HepG2 (cell line): Measurements from ENCODE around the gene AMZ1. TPM values are rescaled to one million over a fixed set of nuclear protein-coding genes. Genes with fewer than 3 reads are reported as not detected.

Experiments used
- CSRNP1 ChIP-seq: sonication (generic); formaldehyde crosslinking; IDR thresholded peaks from 2 replicates; pipeline ENCODE4 v1.8.1; 2023; ENCODE audit warnings: mild to moderate bottlenecking, missing genetic modification reagents
- EED ChIP-seq: sonication (generic); formaldehyde crosslinking; IDR thresholded peaks from 2 replicates; pipeline ENCODE4 v1.5.0; 2020; ENCODE audit warnings: mild to moderate bottlenecking, missing genetic modification reagents
- ELF1 ChIP-seq: sonication (generic); formaldehyde crosslinking; IDR thresholded peaks from 2 replicates; pipeline ENCODE4 v1.4.0; 2020; ENCODE audit warnings: missing genetic modification reagents
- FOSL2 ChIP-seq: sonication (generic); formaldehyde crosslinking; IDR thresholded peaks from 2 replicates; pipeline ENCODE4 v1.4.0; 2020; ENCODE audit warnings: missing genetic modification reagents
- FOXO1 ChIP-seq: sonication (generic); formaldehyde crosslinking; IDR thresholded peaks from 2 replicates; pipeline ENCODE4 v1.4.0; 2020; ENCODE audit warnings: missing genetic modification reagents
- GFI1 ChIP-seq: sonication (generic); formaldehyde crosslinking; IDR thresholded peaks from 2 replicates; pipeline ENCODE4 v1.5.0; 2020; ENCODE audit warnings: missing genetic modification reagents, mild to moderate bottlenecking, borderline replicate concordance
- GMEB1 ChIP-seq: sonication (generic); formaldehyde crosslinking; IDR thresholded peaks from 2 replicates; pipeline ENCODE4 v1.5.1; 2020; ENCODE audit warnings: missing genetic modification reagents, mild to moderate bottlenecking, borderline replicate concordance
- GZF1 ChIP-seq: sonication (generic); formaldehyde crosslinking; IDR thresholded peaks from 2 replicates; pipeline ENCODE4 v1.5.1; 2020; ENCODE audit warnings: mild to moderate bottlenecking, missing genetic modification reagents
- KLF11 ChIP-seq: IDR thresholded peaks from 2 replicates; pipeline ENCODE4 v1.6.1; 2016; ENCODE audit warnings: missing compliant biosample characterization
- MED8 ChIP-seq: sonication (generic); formaldehyde crosslinking; IDR thresholded peaks from 2 replicates; pipeline ENCODE4 v1.8.1; 2023; ENCODE audit warnings: mild to moderate bottlenecking, missing genetic modification reagents; ENCODE audit not compliant: insufficient replicate concordance
- PRDM10 ChIP-seq: sonication (generic); formaldehyde crosslinking; IDR thresholded peaks from 2 replicates; pipeline ENCODE4 v1.4.0; 2020; ENCODE audit warnings: low read depth, missing genetic modification reagents
- SMAD3 ChIP-seq: sonication (generic); formaldehyde crosslinking; IDR thresholded peaks from 2 replicates; pipeline ENCODE4 v1.4.0; 2020; ENCODE audit warnings: missing genetic modification reagents
- STAG1 ChIP-seq: sonication (generic); formaldehyde crosslinking; IDR thresholded peaks from 2 replicates; pipeline ENCODE4 v1.4.0; 2020; ENCODE audit warnings: missing genetic modification reagents
- TRAFD1 ChIP-seq: sonication (generic); formaldehyde crosslinking; IDR thresholded peaks from 2 replicates; pipeline ENCODE4 v1.5.1; 2020; ENCODE audit warnings: missing genetic modification reagents, mild to moderate bottlenecking, borderline replicate concordance
- YEATS2 ChIP-seq: sonication (generic); formaldehyde crosslinking; IDR thresholded peaks from 2 replicates; pipeline ENCODE4 v1.4.0; 2020; ENCODE audit warnings: missing genetic modification reagents, borderline replicate concordance
- ZNF343 ChIP-seq: sonication (generic); formaldehyde crosslinking; IDR thresholded peaks from 2 replicates; pipeline ENCODE4 v1.4.0; 2020; ENCODE audit warnings: mild to moderate bottlenecking, missing genetic modification reagents
- ZNF441 ChIP-seq: sonication (generic); formaldehyde crosslinking; IDR thresholded peaks from 2 replicates; pipeline ENCODE4 v1.7.0; 2021; ENCODE audit warnings: missing genetic modification reagents, borderline replicate concordance
- ZNF567 ChIP-seq: sonication (generic); formaldehyde crosslinking; IDR thresholded peaks from 2 replicates; pipeline ENCODE4 v1.8.1; 2023; ENCODE audit warnings: mild to moderate bottlenecking, missing genetic modification reagents, borderline replicate concordance
- ZNF598 ChIP-seq: sonication (generic); formaldehyde crosslinking; IDR thresholded peaks from 2 replicates; pipeline ENCODE4 v1.5.1; 2020; ENCODE audit warnings: mild to moderate bottlenecking, missing genetic modification reagents, borderline replicate concordance
- ZNF746 ChIP-seq: sonication (generic); formaldehyde crosslinking; IDR thresholded peaks from 2 replicates; pipeline ENCODE4 v1.8.0; 2022; ENCODE audit warnings: mild to moderate bottlenecking, missing genetic modification reagents
- polyA plus RNA-seq, 8 experiments: library from polyadenylated mRNA; depleted of rRNA in 3 of 8; stranded (reverse) in 7 of 8; unstranded in 1 of 8; fragments of >200 nt; fragmentation: Illumina TruSeq in 4 of 8; extraction: Trizol in 4 of 8; gene quantifications; 2 replicates each; pipeline versions ENCODE4 v1.2.1 to v1.2.3, GENCODE V29; 2011 to 2016; ENCODE audit warnings: low read depth in 4 of 8, missing spikeins in 1 of 8, mixed read lengths in 1 of 8; ENCODE audit not compliant: insufficient read depth in 1 of 8
- total RNA-seq, 5 experiments: library from RNA; depleted of rRNA; stranded (reverse); fragments of >200 nt; fragmentation: Illumina TruSeq; extraction: Trizol; gene quantifications; 2 replicates each; pipeline ENCODE4 v1.2.3, GENCODE V29; 2016; ENCODE audit warnings: low read depth in 1 of 5

AMZ1 gene
- total and polyA plus RNA-seq, 2 of the 13 experiments (the other 11 are each of a cell fraction or from before 2014, with no cell fraction given), result 0.03 TPM; not detected in 1

GRCh38 chr7:2709553-2710285 lies 21.7 kb downstream of the AMZ1 start (continued):
- 0 out of 2 replicates have a peak, but pooled peaks have one; percentile 44 for TF ChIP-seq KLF11 (CRISPR knock-in tag)
- TF ChIP-seq FOXO1 (CRISPR knock-in tag), result peak; percentile 30; the same call in 1 of the 2 replicates
- peak; percentile 92 for TF ChIP-seq STAG1 (CRISPR knock-in tag)
- TF ChIP-seq MED8 (CRISPR knock-in tag), result peak; percentile 16
- TF ChIP-seq ZNF746 (CRISPR knock-in tag), result no peak
- TF ChIP-seq ZNF343 (CRISPR knock-in tag), result no peak
- TF ChIP-seq SMAD3, result peak; percentile 58; the same call in 1 of the 2 replicates
- peak; percentile 31; the same call in 1 of the 2 replicates for TF ChIP-seq CSRNP1 (CRISPR knock-in tag)
- TF ChIP-seq PRDM10, result peak; percentile 44; the same call in 1 of the 2 replicates
- TF ChIP-seq EED, result 0 out of 2 replicates have a peak, but pooled peaks have one; percentile 67
- 0 out of 2 replicates have a peak, but pooled peaks have one; percentile 29 for TF ChIP-seq YEATS2
- peak; percentile 93; the same call in 1 of the 2 replicates for TF ChIP-seq ZNF567
- TF ChIP-seq GMEB1 (CRISPR knock-in tag), result 0 out of 2 replicates have a peak, but pooled peaks have one; percentile 28
- TF ChIP-seq GZF1 (CRISPR knock-in tag), result no peak
- TF ChIP-seq ZNF441 (CRISPR knock-in tag), result no peak
- TF ChIP-seq GFI1 (CRISPR knock-in tag), result no peak
- peak; percentile 33; the same call in 1 of the 2 replicates for TF ChIP-seq ELF1
- TF ChIP-seq TRAFD1 (CRISPR knock-in tag), result no peak
- peak; percentile 35; the same call in 1 of the 2 replicates for TF ChIP-seq ZNF598 (CRISPR knock-in tag)
- TF ChIP-seq FOSL2, result peak; percentile 29; the same call in 1 of the 2 replicates
